ENCODE results near the gene FRK.
"Not testable (repeated sequence)": the region's sequence is repeated elsewhere in the genome, so short reads cannot be mapped to it uniquely, and the experiment has no call there.

Gene FRK

GRCh38 chr6:116096979-116097816 is 36.5 kb upstream of the FRK start:
- no peaks in the 10 kb centered on the region for H3K36me3 ChIP-seq (ENCODE audit: control insufficient read depth, insufficient read depth, low read length)
- H3K9me3 ChIP-seq (ENCODE audit: control insufficient read depth, low read length), result peaks cover 16% of the 10 kb centered on the region
- WGBS, 2 experiments (ENCODE audit: insufficient coverage in 2 of 2), result no CpG with 5 or more reads among the region's 2 CpGs
- H3K27ac ChIP-seq (ENCODE audit: low read depth, low read length, severe bottlenecking), result no peak overlapping the region
- peaks cover 6% of the 10 kb centered on the region for H3K4me1 ChIP-seq (ENCODE audit: control insufficient read depth, insufficient read depth, low read length, poor library complexity, severe bottlenecking)
- H3K4me3 ChIP-seq (ENCODE audit: extremely low read depth, insufficient read depth, low read length, poor library complexity, severe bottlenecking), result no peak overlapping the region

GRCh38 chr6:116096048-116096759 is 35.5 kb upstream of the FRK start:
- not testable (repeated sequence) for H3K27ac ChIP-seq (ENCODE audit: low read depth, low read length, severe bottlenecking); H3K36me3 ChIP-seq (ENCODE audit: control insufficient read depth, insufficient read depth, low read length); H3K4me3 ChIP-seq (ENCODE audit: extremely low read depth, insufficient read depth, low read length, poor library complexity, severe bottlenecking); H3K4me1 ChIP-seq (ENCODE audit: control insufficient read depth, insufficient read depth, low read length, poor library complexity, severe bottlenecking)
- WGBS, 2 experiments (ENCODE audit: insufficient coverage in 2 of 2), result 88 to 91% methylated on average over 5 of the region's 9 CpGs
- peaks cover 16% of the 10 kb centered on the region for H3K9me3 ChIP-seq (ENCODE audit: control insufficient read depth, low read length)

- Histone ChIP-seq H3K9me3 (ENCODE audit: control insufficient read depth, low read length) (peaks cover 20% of the 10 kb centered on the region), H3K27ac (ENCODE audit: low read depth, low read length, severe bottlenecking) (no peak overlapping the region), H3K36me3 (ENCODE audit: control insufficient read depth, insufficient read depth, low read length) (no peaks in the 10 kb centered on the region), H3K4me1 (ENCODE audit: control insufficient read depth, insufficient read depth, low read length, poor library complexity, severe bottlenecking) (peaks cover 3% of the 10 kb centered on the region), H3K4me3 (ENCODE audit: extremely low read depth, insufficient read depth, low read length, poor library complexity, severe bottlenecking) (no peak overlapping the region)
- 96 to 98% methylated on average over 3 to 7 of the region's 7 CpGs for WGBS, 2 experiments (ENCODE audit: insufficient coverage in 2 of 2)
Observed at GRCh38 chr6:116094041-116094440, 33.4 kb upstream of the FRK start.

GRCh38 chr6:116090251-116090650 is 29.6 kb upstream of the FRK start:
- Histone ChIP-seq H3K27ac (ENCODE audit: low read depth, low read length, severe bottlenecking) (no peak overlapping the region), H3K4me3 (ENCODE audit: extremely low read depth, insufficient read depth, low read length, poor library complexity, severe bottlenecking) (no peak overlapping the region), H3K9me3 (ENCODE audit: control insufficient read depth, low read length) (peaks cover 8% of the 10 kb centered on the region), H3K36me3 (ENCODE audit: control insufficient read depth, insufficient read depth, low read length) (no peaks in the 10 kb centered on the region), H3K4me1 (ENCODE audit: control insufficient read depth, insufficient read depth, low read length, poor library complexity, severe bottlenecking) (peaks cover 5% of the 10 kb centered on the region)
- 100% methylated on average over 1 of the region's 2 CpGs; no CpG with 5 or more reads in 1 of the 2 experiments for WGBS, 2 experiments (ENCODE audit: insufficient coverage in 2 of 2)

- peaks cover 4% of the 10 kb centered on the region for H3K9me3 ChIP-seq (ENCODE audit: control insufficient read depth, low read length)
- H3K4me1 ChIP-seq (ENCODE audit: control insufficient read depth, insufficient read depth, low read length, poor library complexity, severe bottlenecking), result peaks cover 7% of the 10 kb centered on the region
- no peak overlapping the region for H3K4me3 ChIP-seq (ENCODE audit: extremely low read depth, insufficient read depth, low read length, poor library complexity, severe bottlenecking)
- no peak overlapping the region for H3K27ac ChIP-seq (ENCODE audit: low read depth, low read length, severe bottlenecking)
- no peaks in the 10 kb centered on the region for H3K36me3 ChIP-seq (ENCODE audit: control insufficient read depth, insufficient read depth, low read length)
Observed at GRCh38 chr6:116088946-116089345, 28.3 kb upstream of the FRK start.

GRCh38 chr6:116087437-116088027 is 26.8 kb upstream of the FRK start:
- no peak overlapping the region for H3K27ac ChIP-seq (ENCODE audit: low read depth, low read length, severe bottlenecking)
- H3K4me1 ChIP-seq (ENCODE audit: control insufficient read depth, insufficient read depth, low read length, poor library complexity, severe bottlenecking), result peaks cover 7% of the 10 kb centered on the region
- 76 to 89% methylated on average over 3 to 4 of the region's 4 CpGs for WGBS, 2 experiments (ENCODE audit: insufficient coverage in 2 of 2)

GRCh38 chr6:116084284-116084683 is 23.6 kb upstream of the FRK start:
- no peaks in the 10 kb centered on the region for H3K9me3 ChIP-seq (ENCODE audit: control insufficient read depth, low read length)
- H3K4me3 ChIP-seq (ENCODE audit: extremely low read depth, insufficient read depth, low read length, poor library complexity, severe bottlenecking), result no peak overlapping the region
- H3K4me1 ChIP-seq (ENCODE audit: control insufficient read depth, insufficient read depth, low read length, poor library complexity, severe bottlenecking), result peaks cover 7% of the 10 kb centered on the region
- H3K36me3 ChIP-seq (ENCODE audit: control insufficient read depth, insufficient read depth, low read length), result no peaks in the 10 kb centered on the region
- H3K27ac ChIP-seq (ENCODE audit: low read depth, low read length, severe bottlenecking), result no peak overlapping the region
- WGBS, 2 experiments (ENCODE audit: insufficient coverage in 2 of 2), result 43% methylated on average over 1 of the region's 2 CpGs; no CpG with 5 or more reads in 1 of the 2 experiments

More at GRCh38 chr6:116087437-116088027, 26.8 kb upstream of the FRK start:
- no peak overlapping the region for H3K4me3 ChIP-seq (ENCODE audit: extremely low read depth, insufficient read depth, low read length, poor library complexity, severe bottlenecking)
- no peaks in the 10 kb centered on the region for H3K36me3 ChIP-seq (ENCODE audit: control insufficient read depth, insufficient read depth, low read length)
- H3K9me3 ChIP-seq (ENCODE audit: control insufficient read depth, low read length), result peaks cover 4% of the 10 kb centered on the region

GRCh38 chr6:116083052-116083451 is 22.4 kb upstream of the FRK start:
- H3K27ac ChIP-seq (ENCODE audit: low read depth, low read length, severe bottlenecking), result no peak overlapping the region
- no peaks in the 10 kb centered on the region for H3K36me3 ChIP-seq (ENCODE audit: control insufficient read depth, insufficient read depth, low read length)
- H3K9me3 ChIP-seq (ENCODE audit: control insufficient read depth, low read length), result no peaks in the 10 kb centered on the region
- no peak overlapping the region for H3K4me3 ChIP-seq (ENCODE audit: extremely low read depth, insufficient read depth, low read length, poor library complexity, severe bottlenecking)
- 87 to 88% methylated on average over 4 to 5 of the region's 5 CpGs for WGBS, 2 experiments (ENCODE audit: insufficient coverage in 2 of 2)
- H3K4me1 ChIP-seq (ENCODE audit: control insufficient read depth, insufficient read depth, low read length, poor library complexity, severe bottlenecking), result peaks cover 2% of the 10 kb centered on the region

- Histone ChIP-seq H3K4me3 (ENCODE audit: extremely low read depth, insufficient read depth, low read length, poor library complexity, severe bottlenecking) (no peak overlapping the region), H3K4me1 (ENCODE audit: control insufficient read depth, insufficient read depth, low read length, poor library complexity, severe bottlenecking) (no peaks in the 10 kb centered on the region), H3K27ac (ENCODE audit: low read depth, low read length, severe bottlenecking) (no peak overlapping the region), H3K36me3 (ENCODE audit: control insufficient read depth, insufficient read depth, low read length) (no peaks in the 10 kb centered on the region), H3K9me3 (ENCODE audit: control insufficient read depth, low read length) (no peaks in the 10 kb centered on the region)
- WGBS, 2 experiments (ENCODE audit: insufficient coverage in 2 of 2), result no CpG with 5 or more reads among the region's 3 CpGs
Observed at GRCh38 chr6:116078945-116079344, 18.3 kb upstream of the FRK start.

- Histone ChIP-seq H3K4me3 (ENCODE audit: extremely low read depth, insufficient read depth, low read length, poor library complexity, severe bottlenecking) (no peak overlapping the region), H3K4me1 (ENCODE audit: control insufficient read depth, insufficient read depth, low read length, poor library complexity, severe bottlenecking) (no peaks in the 10 kb centered on the region), H3K9me3 (ENCODE audit: control insufficient read depth, low read length) (no peaks in the 10 kb centered on the region), H3K36me3 (ENCODE audit: control insufficient read depth, insufficient read depth, low read length) (no peaks in the 10 kb centered on the region), H3K27ac (ENCODE audit: low read depth, low read length, severe bottlenecking) (no peak overlapping the region)
- WGBS, 2 experiments (ENCODE audit: insufficient coverage in 2 of 2), result 82 to 89% methylated on average over 2 of the region's 3 CpGs
Observed at GRCh38 chr6:116078522-116078921, 17.8 kb upstream of the FRK start.

Data from mesodermal cell (in vitro differentiated cells).